Ishikawa (cell line): Measurements from ENCODE around the gene SNX32.

Experiments
- EGR1 ChIP-seq: IDR thresholded peaks from 2 replicates; pipeline ENCODE4 v1.6.1; 2012
- EP300 ChIP-seq: IDR thresholded peaks from 2 replicates; pipeline ENCODE4 v1.6.1; 2012; ENCODE audit warnings: borderline replicate concordance
- YY1 ChIP-seq: IDR thresholded peaks from 2 replicates; pipeline ENCODE4 v1.6.1; 2012; ENCODE audit warnings: low read depth

DNA sequence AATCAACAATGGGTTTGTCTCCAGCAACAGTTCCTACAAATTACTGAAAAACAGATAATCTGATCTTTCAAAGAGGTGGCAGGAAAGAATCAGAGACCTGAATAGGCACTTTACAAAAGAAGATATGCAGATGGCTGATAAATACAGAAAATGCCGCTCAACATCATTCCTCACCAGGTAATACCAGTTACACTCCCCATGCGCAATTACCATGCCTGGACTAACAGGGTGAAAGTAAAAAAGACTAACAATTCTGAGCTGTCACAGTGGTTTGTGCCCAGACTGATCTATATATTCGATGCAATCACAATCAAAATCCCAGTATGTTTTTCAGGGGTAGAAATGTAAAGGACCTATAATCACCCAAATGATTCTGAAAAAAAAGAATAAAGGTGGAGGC is 10.0 kb downstream of the SNX32 start:
- TF ChIP-seq YY1 (no peak), EGR1 (no peak), EP300 (no peak)
